Progenitor cell of endocrine pancreas (in vitro differentiated cells): ENCODE data around the gene PDZD2. TPM values are rescaled to one million over a fixed set of nuclear protein-coding genes. Genes with fewer than 3 reads are reported as not detected.

Experiments used
- DNase-seq: peaks from one replicate; pipeline ENCODE4 v3.0.0; 2021; ENCODE audit warnings: low spot score; ENCODE audit not compliant: unreplicated experiment
- H3K27ac Mint-ChIP-seq: 2 replicates; pipeline ENCODE4 v1.8.0; 2021; ENCODE audit warnings: mild to moderate bottlenecking, moderate library complexity, mixed read lengths
- H3K27me3 Mint-ChIP-seq: 2 replicates; pipeline ENCODE4 v1.8.0; 2021; ENCODE audit warnings: mixed read lengths
- H3K36me3 Mint-ChIP-seq: 2 replicates; pipeline ENCODE4 v1.8.0; 2022; ENCODE audit warnings: mixed read lengths; ENCODE audit not compliant: insufficient read depth
- H3K4me1 Mint-ChIP-seq: 2 replicates; pipeline ENCODE4 v1.8.0; 2021; ENCODE audit warnings: low read depth, mixed read lengths
- H3K4me3 Mint-ChIP-seq: 2 replicates; pipeline ENCODE4 v1.8.0; 2021; ENCODE audit warnings: low read depth, mild to moderate bottlenecking, moderate library complexity, mixed read lengths
- H3K9me3 Mint-ChIP-seq: 2 replicates; pipeline ENCODE4 v1.8.0; 2021; ENCODE audit warnings: low read depth, mixed read lengths
- CTCF ChIP-seq: fragments of 200-600 bp; sonication (generic); IDR thresholded peaks from one replicate; pipeline ENCODE4 v1.5.0; 2021; ENCODE audit warnings: antibody characterized with exemption, mild to moderate bottlenecking; ENCODE audit not compliant: unreplicated experiment
- total RNA-seq: library from RNA; stranded (reverse); gene quantifications from 2 replicates; pipeline ENCODE4 v1.2.1, GENCODE V29; 2021

The PDZD2 gene
- total RNA-seq, 1 donor from 2014 or later = 3.1 TPM

- Mint-ChIP-seq H3K4me3 (no peak overlapping the region), H3K9me3 (no peaks in the 10 kb centered on the region), H3K27ac (no peak overlapping the region), H3K27me3 (peaks cover 2% of the 10 kb centered on the region), H3K4me1 (no peaks in the 10 kb centered on the region), H3K36me3 (no peaks in the 10 kb centered on the region)
- no peak for DNase-seq
- no peak for TF ChIP-seq CTCF
Observed at GRCh38 chr5:31625394-31625793, 13.5 kb upstream of the PDZD2 start.

- no peaks in the 10 kb centered on the region for H3K9me3 Mint-ChIP-seq
- TF ChIP-seq CTCF = no peak
- H3K4me3 Mint-ChIP-seq = no peak overlapping the region
- no peaks in the 10 kb centered on the region for H3K36me3 Mint-ChIP-seq
- peaks cover 5% of the 10 kb centered on the region for H3K27me3 Mint-ChIP-seq
- no peaks in the 10 kb centered on the region for H3K4me1 Mint-ChIP-seq
- H3K27ac Mint-ChIP-seq = no peak overlapping the region
- no peak for DNase-seq
Observed at GRCh38 chr5:31626156-31626555, 12.8 kb upstream of the PDZD2 start.

GRCh38 chr5:31626604-31627234 is 12.2 kb upstream of the PDZD2 start:
- Mint-ChIP-seq H3K9me3 (no peaks in the 10 kb centered on the region), H3K4me1 (no peaks in the 10 kb centered on the region), H3K27me3 (peaks cover 5% of the 10 kb centered on the region), H3K27ac (no peak overlapping the region), H3K4me3 (no peak overlapping the region), H3K36me3 (no peaks in the 10 kb centered on the region)
- TF ChIP-seq CTCF = no peak
- DNase-seq = no peak

DNA sequence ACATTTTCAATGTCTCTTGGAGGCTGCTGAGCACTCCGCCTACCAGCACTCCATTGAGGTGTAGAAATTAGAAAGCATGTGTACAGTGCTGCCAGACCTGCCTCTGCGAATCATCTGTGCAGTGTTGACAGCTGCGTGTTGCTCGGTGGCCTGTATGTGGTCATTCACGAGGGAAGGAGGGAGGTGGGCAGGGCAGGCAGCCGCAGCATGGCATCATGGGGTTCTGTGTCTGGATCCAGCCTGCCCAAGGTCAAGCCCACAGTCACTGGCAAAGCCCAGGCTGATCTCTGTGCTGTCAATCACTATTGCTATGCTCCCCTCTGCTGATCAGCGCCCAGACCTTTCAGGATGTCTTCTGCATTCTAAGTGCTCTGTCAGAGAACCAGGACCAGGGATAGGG is 8.0 kb upstream of the PDZD2 start:
- H3K4me3 Mint-ChIP-seq = no peak overlapping the region

DNA sequence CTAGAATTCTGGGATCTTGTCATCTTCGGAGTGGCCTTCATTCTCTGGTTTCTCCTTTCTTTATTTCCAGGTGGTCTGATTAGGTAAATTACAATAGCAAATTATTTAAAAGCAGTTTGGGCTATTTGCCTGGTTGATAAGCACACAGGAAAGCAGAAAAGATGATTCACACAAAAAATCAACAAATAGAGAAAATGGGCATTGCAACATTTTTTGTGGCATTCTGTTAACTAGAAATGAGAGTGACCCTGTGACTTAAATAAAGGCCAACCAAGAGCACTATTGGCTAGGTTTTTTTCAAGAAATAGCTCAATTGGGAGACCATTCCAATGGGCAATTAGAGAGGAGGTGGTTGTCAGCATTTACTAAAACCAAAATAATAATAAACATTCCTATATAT is 6.5 kb upstream of the PDZD2 start:
- Mint-ChIP-seq H3K4me3 (no peak overlapping the region), H3K9me3 (no peaks in the 10 kb centered on the region), H3K27ac (no peak overlapping the region), H3K27me3 (peaks cover 13% of the 10 kb centered on the region), H3K36me3 (no peaks in the 10 kb centered on the region), H3K4me1 (no peaks in the 10 kb centered on the region)
- no peak for TF ChIP-seq CTCF
- DNase-seq = no peak

More for the DNA sequence above, 8.0 kb upstream of the PDZD2 start:
- TF ChIP-seq CTCF = no peak
- Mint-ChIP-seq H3K4me1 (no peaks in the 10 kb centered on the region), H3K27me3 (peaks cover 3% of the 10 kb centered on the region), H3K36me3 (no peaks in the 10 kb centered on the region), H3K9me3 (no peaks in the 10 kb centered on the region), H3K27ac (no peak overlapping the region)
- no peak for DNase-seq
